Glomerular endothelial cell (primary cell): ENCODE results near the gene HIVEP3. TPM values are rescaled to one million over a fixed set of nuclear protein-coding genes. Genes with fewer than 3 reads are reported as not detected.

Experiments
- DNase-seq: peaks from one replicate; pipeline ENCODE4 v3.0.0-alpha.2; 2011; ENCODE audit warnings: low read depth, low spot score; ENCODE audit errors: extremely low read depth
- total RNA-seq: library from RNA; depleted of rRNA; stranded (reverse); fragments of >200 nt; gene quantifications from 2 replicates; pipeline ENCODE4 v1.2.3, GENCODE V29; 2015

HIVEP3 gene
- total RNA-seq, 1 donor from 2014 or later, result 7.6 TPM

- no peak for DNase-seq
Observed at GRCh38 chr1:41719590-41719989, 199.1 kb downstream of the HIVEP3 start.

GRCh38 chr1:41719128-41719527 lies 199.6 kb downstream of the HIVEP3 start:
- DNase-seq, result no peak

- no peak for DNase-seq
Observed at GRCh38 chr1:41718497-41718896, 200.2 kb downstream of the HIVEP3 start.

- DNase-seq, result no peak
Observed at GRCh38 chr1:41716188-41717130, 202.3 kb downstream of the HIVEP3 start.

- DNase-seq, result no peak
Observed at GRCh38 chr1:41715441-41716095, 203.2 kb downstream of the HIVEP3 start.

GRCh38 chr1:41714638-41715389 lies 203.9 kb downstream of the HIVEP3 start:
- no peak for DNase-seq

- no peak for DNase-seq
Observed at GRCh38 chr1:41713557-41714327, 205.0 kb downstream of the HIVEP3 start.

GRCh38 chr1:41713141-41713540 lies 205.6 kb downstream of the HIVEP3 start:
- DNase-seq, result no peak

GRCh38 chr1:41712695-41713094 lies 206.0 kb downstream of the HIVEP3 start:
- no peak for DNase-seq

GRCh38 chr1:41712081-41712480 lies 206.6 kb downstream of the HIVEP3 start:
- no peak for DNase-seq

- no peak for DNase-seq
Observed at GRCh38 chr1:41711581-41711980, 207.1 kb downstream of the HIVEP3 start.

GRCh38 chr1:41710980-41711379 lies 207.7 kb downstream of the HIVEP3 start:
- DNase-seq, result no peak

GRCh38 chr1:41709873-41710272 lies 208.8 kb downstream of the HIVEP3 start:
- no peak for DNase-seq

GRCh38 chr1:41709331-41709730 lies 209.4 kb downstream of the HIVEP3 start:
- no peak for DNase-seq

- no peak for DNase-seq
Observed at GRCh38 chr1:41708332-41708731, 210.4 kb downstream of the HIVEP3 start.

- no peak for DNase-seq
Observed at GRCh38 chr1:41707793-41708192, 210.9 kb downstream of the HIVEP3 start.

GRCh38 chr1:41705798-41706197 lies 212.9 kb downstream of the HIVEP3 start:
- DNase-seq, result no peak

GRCh38 chr1:41704196-41704595 lies 214.5 kb downstream of the HIVEP3 start:
- no peak for DNase-seq

GRCh38 chr1:41702771-41703170 lies 216.0 kb downstream of the HIVEP3 start:
- no peak for DNase-seq

- no peak for DNase-seq
Observed at GRCh38 chr1:41700986-41701535, 217.7 kb downstream of the HIVEP3 start.
